ENCODE measurements around the gene ELOB.

The ELOB gene

DNA sequence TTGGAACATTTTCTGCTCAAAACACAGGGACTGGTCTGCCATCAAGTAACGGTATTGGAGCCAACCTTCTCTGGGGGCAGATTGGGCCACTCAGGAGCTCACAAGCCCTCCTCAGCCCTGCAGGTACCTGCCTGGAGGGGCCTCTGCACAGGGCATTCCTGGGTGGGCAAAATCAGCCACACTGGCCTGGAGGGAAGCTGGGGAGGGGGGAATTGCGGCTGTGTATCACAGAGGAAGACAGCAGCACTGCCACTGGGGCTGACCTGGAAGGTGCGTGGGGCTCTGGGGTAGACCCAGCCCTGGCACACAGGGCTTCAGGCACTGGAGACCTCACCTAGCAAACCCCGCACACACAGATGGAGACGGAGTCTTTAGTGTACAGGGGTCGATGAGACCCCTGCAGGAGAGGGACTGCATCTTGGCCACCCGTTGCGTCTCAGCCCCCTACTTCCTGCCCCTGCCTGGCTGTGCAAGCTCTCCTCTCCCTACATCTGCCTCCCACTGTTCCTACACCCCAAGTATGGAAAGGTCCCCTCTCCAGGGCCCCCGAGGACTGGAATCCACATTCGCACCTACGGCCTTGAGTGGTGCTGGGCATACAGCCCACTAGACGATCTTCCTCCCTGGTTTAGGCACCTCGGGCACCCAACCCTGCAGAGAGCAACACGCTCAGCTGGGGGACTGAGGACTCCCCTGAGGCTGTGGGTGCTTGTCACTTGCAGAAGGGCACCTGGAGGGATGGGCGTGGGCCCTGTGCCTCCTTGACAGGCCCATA, 31.8 kb downstream of the ELOB start:
- Histone ChIP-seq H3K9ac (ENCODE audit: low read depth, low read length) (no peak overlapping the region), H3K9me3 (ENCODE audit: control insufficient read depth, insufficient read depth, low read length) (no peaks in the 10 kb centered on the region), H3K36me3 (ENCODE audit: insufficient read depth, low read length) (no peaks in the 10 kb centered on the region), H3K4me1 (ENCODE audit: insufficient read depth, low read length) (no peaks in the 10 kb centered on the region; the same call in 1 of the 2 replicates)

DNA sequence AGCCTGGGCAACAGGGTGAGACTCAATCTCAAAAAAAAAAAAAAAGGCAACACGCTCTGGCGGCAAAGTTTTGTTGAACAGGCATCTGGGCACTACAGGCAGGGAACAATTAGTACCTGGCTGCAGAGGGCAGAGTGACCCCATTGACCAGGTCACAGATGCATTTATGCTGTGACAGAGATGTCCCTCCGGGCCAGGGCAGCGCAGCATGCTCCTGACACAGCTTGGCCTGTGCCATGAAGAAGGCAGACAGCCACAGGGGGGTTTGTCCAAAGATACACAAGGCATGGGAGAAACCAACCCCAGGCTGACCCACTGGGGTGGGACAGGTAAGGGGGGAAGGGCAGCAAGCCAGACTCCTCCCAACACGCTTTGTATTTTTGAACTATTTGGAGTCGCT, 32.4 kb downstream of the ELOB start:
- no peak overlapping the region for H3K9ac ChIP-seq (ENCODE audit: low read depth, low read length)
- H3K36me3 ChIP-seq (ENCODE audit: insufficient read depth, low read length) = no peaks in the 10 kb centered on the region
- H3K9me3 ChIP-seq (ENCODE audit: control insufficient read depth, insufficient read depth, low read length) = no peaks in the 10 kb centered on the region
- H3K4me1 ChIP-seq (ENCODE audit: insufficient read depth, low read length) = no peaks in the 10 kb centered on the region; the same call in 1 of the 2 replicates

DNA sequence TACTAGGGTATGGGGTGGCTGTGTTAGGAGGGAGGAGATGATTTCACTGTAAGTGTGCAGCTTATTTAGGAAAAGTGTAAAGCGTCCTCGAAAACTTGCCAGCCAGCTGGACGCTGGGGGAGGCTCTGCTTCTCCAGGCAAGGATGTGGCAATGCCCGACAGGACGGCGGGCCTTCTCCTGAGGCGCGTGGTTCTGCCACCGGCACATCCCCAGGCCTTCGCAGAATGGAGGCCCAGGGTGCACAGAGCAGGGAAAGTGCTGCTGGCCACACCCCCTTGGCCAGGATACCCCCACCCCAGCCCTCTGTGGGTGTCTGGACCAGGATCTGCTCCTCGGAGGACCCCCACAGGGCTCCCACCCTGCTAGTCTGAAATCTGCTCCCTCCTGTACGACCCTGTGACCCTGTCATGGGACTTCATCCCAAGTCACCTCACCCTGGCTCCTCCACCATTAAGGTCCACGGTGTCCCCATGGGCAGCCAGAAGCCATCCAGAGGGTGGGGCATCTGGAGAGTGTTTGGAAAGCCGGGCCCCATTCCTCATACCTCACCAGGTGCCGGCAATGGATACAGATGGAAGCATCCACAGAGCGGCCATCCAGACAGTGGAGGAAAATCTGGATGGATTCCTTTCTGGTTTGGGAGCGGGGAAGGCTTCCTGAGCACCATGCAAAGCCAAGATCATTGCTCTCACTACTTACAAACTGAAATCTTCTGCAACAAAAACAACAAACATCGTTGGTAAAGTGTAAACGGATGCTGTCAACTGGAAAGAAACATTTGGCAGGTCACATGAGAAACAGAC, 33.9 kb downstream of the ELOB start:
- H3K9me3 ChIP-seq (ENCODE audit: control insufficient read depth, insufficient read depth, low read length) = no peaks in the 10 kb centered on the region
- no peak overlapping the region for H3K9ac ChIP-seq (ENCODE audit: low read depth, low read length)
- peaks cover 6% of the 10 kb centered on the region; the same call in 1 of the 2 replicates for H3K4me1 ChIP-seq (ENCODE audit: insufficient read depth, low read length)
- H3K36me3 ChIP-seq (ENCODE audit: insufficient read depth, low read length) = no peaks in the 10 kb centered on the region

DNA sequence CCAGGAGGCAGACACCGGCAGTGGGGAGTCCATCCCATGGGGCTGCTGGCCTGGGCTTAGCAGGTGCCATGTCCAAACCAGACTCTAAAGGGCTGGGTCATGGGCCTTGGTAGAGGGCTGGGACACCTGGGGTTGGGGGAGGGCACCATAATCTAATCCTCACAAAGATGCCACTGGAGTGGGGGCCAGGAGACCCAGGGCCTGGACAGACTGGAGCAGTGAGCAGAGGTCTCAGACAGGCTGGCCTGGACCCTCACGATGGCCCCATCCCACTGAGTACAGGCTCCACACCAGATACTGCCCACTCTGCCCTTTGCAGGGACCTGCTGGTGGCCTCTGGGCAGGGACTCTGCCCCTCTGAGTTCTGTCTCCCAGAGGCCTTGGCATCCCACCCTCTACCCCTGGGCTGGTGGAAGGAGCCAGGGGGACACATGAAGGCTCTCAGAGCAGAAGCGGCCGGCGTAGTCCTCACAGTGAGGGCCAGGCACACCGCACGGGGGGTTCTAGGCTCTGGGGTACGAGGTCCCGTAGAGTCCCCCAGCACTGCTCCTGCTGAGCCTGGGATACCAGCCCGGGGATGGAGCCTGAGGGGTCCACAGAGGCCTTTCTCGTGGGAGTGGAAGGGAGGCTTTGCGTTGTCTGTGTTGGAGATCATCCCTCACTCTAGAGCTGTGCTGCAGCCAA, 34.6 kb downstream of the ELOB start:
- no peaks in the 10 kb centered on the region for H3K9me3 ChIP-seq (ENCODE audit: control insufficient read depth, insufficient read depth, low read length)
- H3K9ac ChIP-seq (ENCODE audit: low read depth, low read length) = no peak overlapping the region
- no peaks in the 10 kb centered on the region for H3K36me3 ChIP-seq (ENCODE audit: insufficient read depth, low read length)
- peaks cover 6% of the 10 kb centered on the region; the same call in 1 of the 2 replicates for H3K4me1 ChIP-seq (ENCODE audit: insufficient read depth, low read length)

DNA sequence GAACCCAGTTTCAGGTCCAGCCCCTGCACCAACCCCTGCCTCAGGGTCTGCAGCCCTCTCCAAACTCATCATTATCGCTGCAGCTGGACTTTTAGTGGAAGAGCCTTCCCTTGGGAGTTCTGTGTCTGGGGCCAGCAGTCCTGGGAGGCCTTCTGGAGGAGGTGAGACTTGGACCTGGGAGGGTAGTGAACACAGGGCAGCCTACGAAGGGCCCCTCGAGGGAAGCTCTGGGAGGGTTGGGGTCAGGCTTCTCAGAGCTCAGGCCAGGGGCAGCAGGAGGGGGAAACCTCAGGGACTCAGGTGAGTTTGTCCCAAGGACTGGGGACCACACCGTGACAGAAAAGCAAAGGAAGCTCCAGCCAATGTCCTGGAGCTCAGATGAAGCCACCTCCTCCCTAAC, 35.9 kb downstream of the ELOB start:
- no peaks in the 10 kb centered on the region for H3K9me3 ChIP-seq (ENCODE audit: control insufficient read depth, insufficient read depth, low read length)
- H3K4me1 ChIP-seq (ENCODE audit: insufficient read depth, low read length) = peaks cover 6% of the 10 kb centered on the region; the same call in 1 of the 2 replicates
- no peaks in the 10 kb centered on the region for H3K36me3 ChIP-seq (ENCODE audit: insufficient read depth, low read length)
- no peak overlapping the region for H3K9ac ChIP-seq (ENCODE audit: low read depth, low read length)

DNA sequence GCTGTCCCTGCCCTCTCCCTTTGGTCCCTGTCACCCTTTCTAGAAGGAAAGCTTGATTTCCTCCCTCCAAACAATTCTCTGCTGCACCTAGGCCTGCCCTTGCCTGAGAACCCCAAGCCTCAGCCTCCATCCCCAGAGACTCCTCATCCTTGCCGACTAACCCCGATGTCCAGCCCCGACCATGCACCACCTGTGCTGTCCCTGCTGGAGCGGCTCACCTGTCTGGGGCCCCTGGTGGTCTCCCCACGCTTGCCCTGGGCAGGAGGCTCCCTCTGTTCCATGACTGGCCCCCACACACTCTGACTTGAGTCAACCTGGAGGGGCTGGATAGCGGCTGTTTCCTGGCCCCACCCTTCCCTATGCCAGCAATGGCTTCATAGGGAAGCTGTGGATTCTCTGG, 36.6 kb downstream of the ELOB start:
- H3K36me3 ChIP-seq (ENCODE audit: insufficient read depth, low read length) = no peaks in the 10 kb centered on the region
- peaks cover 6% of the 10 kb centered on the region; the same call in 1 of the 2 replicates for H3K4me1 ChIP-seq (ENCODE audit: insufficient read depth, low read length)
- no peak overlapping the region for H3K9ac ChIP-seq (ENCODE audit: low read depth, low read length)
- H3K9me3 ChIP-seq (ENCODE audit: control insufficient read depth, insufficient read depth, low read length) = no peaks in the 10 kb centered on the region

DNA sequence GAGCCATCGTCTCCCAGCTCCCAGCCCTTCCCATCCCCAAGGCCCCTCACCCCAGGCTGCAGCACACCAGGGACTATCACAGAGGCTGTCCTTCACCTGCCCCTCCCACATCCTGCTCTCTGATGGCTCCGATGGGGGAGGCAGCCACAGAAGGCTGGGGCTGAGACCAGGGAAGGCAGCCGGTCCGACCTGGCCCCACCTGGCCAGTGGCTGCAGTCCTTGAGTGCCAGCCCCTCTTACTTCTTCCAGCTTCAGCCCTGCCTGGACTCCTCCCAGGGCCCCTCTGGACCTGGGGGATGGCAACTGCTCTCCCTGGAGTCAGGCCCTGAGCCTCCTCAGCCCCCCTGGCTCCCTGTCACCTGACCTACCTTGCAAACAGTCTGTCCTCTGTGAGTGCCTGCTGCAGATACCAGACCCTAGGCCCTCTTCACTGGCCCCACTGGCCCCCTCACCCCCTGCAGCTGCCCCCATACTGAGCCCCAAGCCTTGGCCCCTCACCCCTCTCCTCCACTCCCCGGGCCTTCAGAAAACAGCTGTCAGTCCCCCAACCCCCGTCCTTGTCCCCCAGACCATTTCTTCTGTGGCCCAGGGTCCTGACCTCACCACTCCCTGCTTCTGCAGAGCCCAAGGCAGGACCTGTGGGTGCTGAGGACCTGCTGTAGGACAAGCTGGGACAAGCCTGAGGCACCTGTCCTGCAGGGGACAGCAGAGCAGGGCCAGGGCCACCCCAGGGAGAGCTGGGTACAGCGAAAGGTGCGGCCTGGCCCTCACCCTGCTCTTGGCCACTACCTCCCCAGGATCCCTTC, 37.3 kb downstream of the ELOB start:
- H3K36me3 ChIP-seq (ENCODE audit: insufficient read depth, low read length) = no peaks in the 10 kb centered on the region
- H3K4me1 ChIP-seq (ENCODE audit: insufficient read depth, low read length) = peaks cover 6% of the 10 kb centered on the region; the same call in 1 of the 2 replicates
- H3K9ac ChIP-seq (ENCODE audit: low read depth, low read length) = no peak overlapping the region
- H3K9me3 ChIP-seq (ENCODE audit: control insufficient read depth, insufficient read depth, low read length) = no peaks in the 10 kb centered on the region

DNA sequence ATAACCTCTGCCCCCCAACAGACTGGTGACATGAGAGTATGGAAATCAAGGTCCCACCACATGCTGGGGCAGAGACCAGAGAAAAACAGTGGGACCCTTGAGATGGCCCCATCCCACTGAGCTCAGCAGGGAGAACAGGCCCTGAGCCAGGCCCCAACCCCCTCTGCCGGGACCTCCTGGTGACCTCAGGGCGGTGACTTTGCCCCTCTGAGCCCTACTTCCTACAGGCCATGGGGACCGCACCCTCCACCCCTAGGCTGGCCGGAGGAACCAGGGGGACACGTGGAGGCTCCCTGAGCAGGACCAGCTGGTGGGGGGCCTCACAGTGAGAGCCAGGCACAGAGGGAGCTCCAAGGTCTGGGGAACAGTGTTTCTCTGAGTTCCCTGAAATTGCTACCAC, 38.5 kb downstream of the ELOB start:
- H3K9me3 ChIP-seq (ENCODE audit: control insufficient read depth, insufficient read depth, low read length) = no peaks in the 10 kb centered on the region
- no peak overlapping the region for H3K9ac ChIP-seq (ENCODE audit: low read depth, low read length)
- H3K36me3 ChIP-seq (ENCODE audit: insufficient read depth, low read length) = no peaks in the 10 kb centered on the region
- H3K4me1 ChIP-seq (ENCODE audit: insufficient read depth, low read length) = peaks cover 6% of the 10 kb centered on the region; the same call in 1 of the 2 replicates

DNA sequence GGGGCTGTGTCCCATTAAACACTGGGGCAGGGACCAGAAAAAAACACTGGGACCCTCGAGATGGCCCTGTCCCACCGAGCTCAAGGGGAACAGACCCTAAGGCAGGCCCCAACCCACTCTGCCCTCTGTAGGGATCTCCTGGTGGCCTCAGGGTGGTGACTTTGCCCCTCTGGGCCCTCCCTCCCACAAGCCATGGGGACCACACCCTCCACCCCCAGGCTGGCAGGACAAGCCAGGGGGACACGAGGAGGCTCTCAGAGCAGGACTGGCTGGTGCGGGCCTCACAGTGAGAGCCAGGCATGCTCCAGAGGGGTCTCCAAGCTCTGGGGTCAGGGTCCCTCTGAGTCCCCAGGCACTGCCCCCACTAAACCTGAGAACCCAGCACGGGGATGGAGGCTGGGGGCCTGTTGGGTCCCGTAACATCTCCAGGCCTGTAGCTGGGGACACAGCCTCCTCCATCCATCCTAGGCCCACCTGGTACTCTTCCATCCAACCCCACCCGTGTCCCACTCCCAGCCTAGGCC, 39.1 kb downstream of the ELOB start:
- Histone ChIP-seq H3K36me3 (ENCODE audit: insufficient read depth, low read length) (no peaks in the 10 kb centered on the region), H3K4me1 (ENCODE audit: insufficient read depth, low read length) (peaks cover 6% of the 10 kb centered on the region; the same call in 1 of the 2 replicates), H3K9ac (ENCODE audit: low read depth, low read length) (no peak overlapping the region), H3K9me3 (ENCODE audit: control insufficient read depth, insufficient read depth, low read length) (no peaks in the 10 kb centered on the region)

DNA sequence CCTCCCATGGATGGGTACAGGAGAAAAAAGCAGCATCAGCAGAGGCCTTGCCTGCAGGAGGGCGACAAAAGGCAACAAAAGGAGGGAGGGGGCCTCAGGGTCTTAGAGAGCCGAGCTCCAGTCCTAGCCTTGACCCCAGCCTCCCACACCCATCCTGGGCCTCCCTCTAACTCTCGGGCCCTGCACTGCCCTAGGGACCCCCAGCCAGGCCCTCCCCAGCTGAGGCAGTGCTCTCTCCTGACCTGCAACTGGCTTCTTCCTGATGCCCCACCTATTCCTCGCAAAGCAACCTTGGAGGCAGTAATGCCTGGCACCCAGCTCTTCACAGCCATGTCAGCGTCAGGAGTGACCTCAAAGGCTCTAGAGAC, 39.9 kb downstream of the ELOB start:
- H3K9ac ChIP-seq (ENCODE audit: low read depth, low read length) = no peak overlapping the region
- no peaks in the 10 kb centered on the region for H3K9me3 ChIP-seq (ENCODE audit: control insufficient read depth, insufficient read depth, low read length)
- H3K36me3 ChIP-seq (ENCODE audit: insufficient read depth, low read length) = no peaks in the 10 kb centered on the region
- peaks cover 6% of the 10 kb centered on the region; the same call in 1 of the 2 replicates for H3K4me1 ChIP-seq (ENCODE audit: insufficient read depth, low read length)

DNA sequence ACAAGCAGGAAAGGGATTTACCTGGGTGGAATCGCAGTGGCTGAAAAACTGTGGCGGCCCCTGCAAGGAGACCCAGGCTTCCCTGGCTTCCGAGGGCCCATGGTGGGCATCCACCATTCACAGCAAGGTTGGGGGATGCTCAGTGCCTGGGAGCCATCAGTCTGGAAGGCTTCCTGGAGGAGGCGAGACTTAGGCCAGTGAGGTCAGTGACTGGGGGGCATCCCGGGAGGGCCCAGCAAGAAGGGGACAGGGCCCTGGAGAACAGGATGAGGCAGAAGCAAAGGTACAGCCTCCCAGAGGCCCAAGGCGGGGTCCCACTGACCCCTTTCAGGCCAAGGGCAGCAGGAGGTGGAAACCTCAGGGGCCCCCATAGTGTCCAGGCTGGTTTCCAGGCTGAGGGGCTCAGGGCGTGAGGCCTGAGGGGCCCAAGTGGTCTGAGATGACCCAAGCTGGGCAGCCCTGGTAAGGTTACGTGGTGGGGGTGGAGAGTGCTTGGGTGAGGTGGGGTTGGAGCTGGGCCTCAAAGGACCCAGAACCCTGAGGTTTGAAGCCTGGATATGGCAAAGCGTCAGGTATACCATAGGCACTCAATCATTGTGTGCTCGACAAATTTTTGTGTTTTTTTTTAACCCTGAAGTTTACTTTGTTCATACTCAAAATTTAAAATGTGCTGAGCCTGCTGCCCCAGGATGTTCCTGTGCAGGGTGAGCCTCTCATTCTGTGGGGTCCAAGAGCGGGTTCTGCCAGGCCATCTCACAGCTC, 40.4 kb downstream of the ELOB start:
- H3K4me1 ChIP-seq (ENCODE audit: insufficient read depth, low read length) = peaks cover 6% of the 10 kb centered on the region; the same call in 1 of the 2 replicates
- H3K9me3 ChIP-seq (ENCODE audit: control insufficient read depth, insufficient read depth, low read length) = no peaks in the 10 kb centered on the region
- no peak overlapping the region for H3K9ac ChIP-seq (ENCODE audit: low read depth, low read length)
- H3K36me3 ChIP-seq (ENCODE audit: insufficient read depth, low read length) = no peaks in the 10 kb centered on the region

DNA sequence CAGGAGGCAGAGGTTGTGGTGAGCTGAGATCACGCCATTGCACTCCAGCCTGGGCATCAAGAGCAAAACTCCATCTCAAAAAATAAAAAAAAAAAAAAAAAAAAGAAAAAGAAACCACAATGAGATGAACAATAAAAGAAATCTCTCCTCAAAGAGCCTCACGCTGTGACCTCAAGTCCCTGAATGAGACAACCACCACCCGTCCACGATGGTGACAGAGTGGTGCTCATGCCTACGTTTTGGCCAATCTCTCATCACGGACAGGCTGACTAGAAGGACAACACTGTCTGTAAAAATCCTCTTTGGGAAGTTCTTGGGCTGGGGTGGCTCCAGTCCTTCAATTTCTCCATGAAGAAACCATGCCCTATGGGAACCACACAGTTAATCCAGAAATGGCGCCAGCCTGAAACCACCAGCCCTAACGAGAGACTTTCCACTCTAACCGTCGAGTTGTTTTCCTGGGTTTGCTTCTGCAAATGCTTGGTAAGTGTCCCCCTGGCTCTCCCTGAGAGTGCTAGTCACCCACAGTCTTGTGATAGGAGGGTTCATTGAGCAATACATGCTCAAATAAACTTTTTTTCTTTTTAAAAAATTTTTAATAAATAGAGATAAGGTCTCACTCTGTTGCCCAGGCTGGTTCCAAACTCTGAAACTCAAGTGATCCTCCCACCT, 42.1 kb downstream of the ELOB start:
- Histone ChIP-seq H3K9me3 (ENCODE audit: control insufficient read depth, insufficient read depth, low read length) (no peaks in the 10 kb centered on the region), H3K36me3 (ENCODE audit: insufficient read depth, low read length) (no peaks in the 10 kb centered on the region), H3K4me1 (ENCODE audit: insufficient read depth, low read length) (peaks cover 6% of the 10 kb centered on the region; the same call in 1 of the 2 replicates), H3K9ac (ENCODE audit: low read depth, low read length) (no peak overlapping the region)

DNA sequence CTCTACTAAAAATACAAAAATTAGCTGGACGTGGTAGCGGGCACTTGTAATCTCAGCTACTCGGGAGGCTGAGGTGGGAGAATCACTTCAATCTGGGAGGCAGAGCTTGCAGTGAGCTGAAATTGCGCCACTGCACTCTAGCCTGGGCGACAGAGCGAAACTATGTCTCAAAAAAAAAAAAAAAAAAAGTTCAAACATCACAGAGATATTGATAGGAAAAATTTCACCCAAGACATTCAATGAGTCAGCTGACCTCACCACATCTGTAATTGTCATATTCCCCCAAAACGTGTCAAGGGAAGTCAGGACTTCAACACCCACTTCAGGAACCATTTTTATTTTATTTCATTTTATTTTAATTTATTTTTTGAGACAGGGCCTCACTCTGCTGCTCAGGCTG, 49.0 kb downstream of the ELOB start:
- Histone ChIP-seq H3K36me3 (ENCODE audit: insufficient read depth, low read length) (no peaks in the 10 kb centered on the region), H3K9ac (ENCODE audit: low read depth, low read length) (no peak overlapping the region), H3K9me3 (ENCODE audit: control insufficient read depth, insufficient read depth, low read length) (no peaks in the 10 kb centered on the region), H3K4me1 (ENCODE audit: insufficient read depth, low read length) (no peaks in the 10 kb centered on the region)
